Kasumi-1 (cell line): Measurements from ENCODE around the gene SLC16A3.
"Not testable (repeated sequence)": the region's sequence is repeated elsewhere in the genome, so short reads cannot be mapped to it uniquely, and the experiment has no call there.

Experiments used
- DNase-seq, 2 experiments: peaks; one replicate each; lab custom pipeline; 2025; lab: John Stamatoyannopoulos, UW

SLC16A3 gene

DNA sequence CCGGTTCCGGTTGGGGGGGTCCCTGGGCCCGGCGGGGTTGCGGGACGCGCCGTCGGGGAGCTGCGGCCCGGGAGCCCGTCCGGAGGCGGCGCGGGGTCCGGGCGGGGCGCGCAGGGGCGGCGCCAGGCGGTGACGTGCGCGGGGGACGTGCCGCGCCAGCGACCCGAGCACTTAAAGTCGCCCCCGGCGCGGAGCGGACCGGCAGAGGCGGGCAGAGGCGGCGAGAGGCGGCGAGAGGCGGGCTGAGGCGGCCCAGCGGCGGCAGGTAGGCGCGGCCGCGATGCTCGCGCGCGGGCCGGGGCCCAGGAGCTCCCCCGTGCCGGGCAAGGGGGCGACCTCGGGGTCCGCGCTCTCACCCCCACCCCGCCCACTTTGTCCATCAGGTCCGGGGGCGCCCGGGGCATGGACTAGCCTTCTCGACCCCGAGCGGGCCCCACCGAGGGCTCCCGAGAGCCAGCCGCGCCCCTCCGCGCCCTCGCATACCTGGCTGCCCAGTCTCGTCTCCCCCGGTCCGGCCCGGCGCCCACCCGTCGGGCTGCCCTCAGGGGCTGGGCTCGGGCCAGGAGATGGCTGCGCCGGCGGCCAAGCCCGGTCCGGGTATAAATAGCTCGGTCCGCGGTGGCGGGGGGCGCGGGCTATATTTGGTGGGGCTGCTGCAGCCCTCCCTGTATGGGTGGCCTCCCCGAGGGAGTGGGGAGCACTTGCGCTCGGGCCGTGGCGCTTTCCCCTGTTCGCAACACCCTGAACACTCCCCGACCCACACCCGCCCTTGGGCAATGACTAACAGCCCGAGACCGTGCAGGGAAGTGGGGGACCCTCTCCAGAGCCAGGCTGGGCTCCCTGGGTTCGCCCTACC lies at the start of gene SLC16A3:
TSS of gene SLC16A3 (plus strand) at position 201 of the 856 bp plus-strand sequence. CDS start 6,967 bp downstream, outside the sequence.
- peak in 1 of 2 experiments; percentile 44 for DNase-seq

DNA sequence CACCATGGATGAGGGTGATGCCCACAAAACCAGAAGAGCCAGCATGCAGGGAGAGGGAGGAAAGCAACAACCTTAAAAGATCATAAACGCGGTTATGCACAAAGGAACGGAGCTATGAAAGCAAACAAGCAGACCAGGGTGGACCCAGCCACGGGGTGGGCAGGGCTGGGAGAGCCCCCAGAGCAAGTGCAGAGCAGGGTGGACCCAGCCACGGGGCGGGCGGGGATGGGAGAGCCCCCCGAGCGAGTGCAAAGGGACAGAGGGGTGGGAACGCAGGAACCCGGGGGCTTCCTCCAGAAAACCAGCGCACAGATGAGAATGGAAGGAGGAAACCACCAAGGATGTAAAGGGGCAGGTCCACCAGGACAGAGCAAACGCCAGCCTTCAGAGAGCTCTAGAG lies 49.4 kb upstream of the SLC16A3 start:
- DNase-seq = no peak

DNA sequence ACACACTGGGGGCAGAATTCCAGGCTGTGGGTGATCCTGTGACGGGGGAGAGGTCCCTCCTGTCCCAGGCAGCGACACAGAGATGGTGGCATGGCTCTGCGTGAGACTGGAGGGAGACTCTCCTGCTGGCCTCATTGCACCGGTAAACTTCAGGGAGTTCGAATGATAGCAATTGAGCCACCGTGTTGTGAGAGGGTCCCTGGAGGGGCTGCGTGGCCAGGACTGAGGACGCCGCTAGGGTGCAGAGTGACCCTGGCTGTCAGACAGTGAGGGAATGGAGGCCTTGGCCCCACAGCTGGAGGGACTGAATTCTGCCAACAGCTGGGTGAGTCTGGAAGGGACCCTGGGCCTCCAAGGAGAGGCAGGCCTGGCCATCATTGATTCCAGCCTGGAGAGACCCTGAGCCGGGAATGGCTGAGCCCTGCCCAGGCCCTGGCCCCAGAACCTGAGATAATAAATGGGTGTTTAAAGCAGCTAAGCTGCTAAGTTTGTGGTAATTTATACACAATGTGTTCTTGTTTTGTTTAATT lies 48.8 kb upstream of the SLC16A3 start:
- no peak for DNase-seq

DNA sequence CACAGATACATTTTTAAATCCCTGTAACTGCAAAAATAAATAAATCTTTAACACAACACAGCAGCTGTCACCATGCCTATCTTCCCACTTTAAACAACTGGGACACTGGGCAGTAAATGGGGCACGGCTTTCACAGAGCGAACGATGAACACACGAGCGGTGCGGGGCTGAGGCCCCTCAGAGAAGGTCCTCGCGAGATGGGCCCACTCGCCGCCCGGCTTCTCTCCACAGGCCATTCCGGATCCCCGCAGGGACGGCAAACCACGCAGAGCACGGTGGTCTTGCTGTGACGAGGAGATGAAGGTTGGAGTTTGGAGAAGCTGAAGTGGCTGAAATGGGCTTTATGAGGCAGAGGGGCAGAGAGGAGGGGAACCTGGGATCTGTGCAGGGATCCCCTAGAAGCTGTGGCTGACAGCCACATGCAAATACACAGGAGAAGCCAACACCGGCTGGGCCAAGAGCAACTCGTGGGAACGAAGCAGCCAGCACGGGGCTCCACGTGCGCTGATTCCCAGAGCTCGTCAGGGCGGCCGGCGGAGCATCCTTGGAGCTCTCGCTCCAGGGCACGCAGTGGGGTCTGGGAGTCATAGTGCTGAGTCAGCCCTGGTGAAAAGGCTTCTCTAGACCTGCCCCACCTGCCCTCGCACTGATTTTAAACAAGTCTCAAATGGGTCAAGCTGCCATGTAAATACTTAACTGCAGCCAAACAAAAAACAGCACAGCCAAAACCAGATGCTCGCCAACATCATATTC lies 47.9 kb upstream of the SLC16A3 start:
- no peak for DNase-seq

DNA sequence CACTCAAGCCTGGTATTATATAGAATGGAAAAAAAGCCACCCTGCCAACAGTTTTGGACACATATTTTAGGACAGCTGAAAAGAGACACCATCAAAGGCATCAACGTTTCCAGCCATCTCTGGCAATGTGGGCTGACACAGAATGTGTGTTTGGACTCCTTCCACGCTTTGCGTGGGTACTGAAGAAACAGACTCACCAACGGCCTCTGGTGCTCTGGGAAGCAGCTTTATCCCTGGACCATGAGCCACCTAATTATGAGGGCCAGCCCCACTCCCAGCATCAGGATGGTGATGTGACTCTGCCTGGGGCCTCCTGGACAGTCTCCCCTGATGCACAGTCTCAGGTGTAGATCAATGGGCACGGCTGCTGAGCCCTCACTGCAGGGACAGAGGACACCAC lies 44.1 kb upstream of the SLC16A3 start:
- no peak for DNase-seq

DNA sequence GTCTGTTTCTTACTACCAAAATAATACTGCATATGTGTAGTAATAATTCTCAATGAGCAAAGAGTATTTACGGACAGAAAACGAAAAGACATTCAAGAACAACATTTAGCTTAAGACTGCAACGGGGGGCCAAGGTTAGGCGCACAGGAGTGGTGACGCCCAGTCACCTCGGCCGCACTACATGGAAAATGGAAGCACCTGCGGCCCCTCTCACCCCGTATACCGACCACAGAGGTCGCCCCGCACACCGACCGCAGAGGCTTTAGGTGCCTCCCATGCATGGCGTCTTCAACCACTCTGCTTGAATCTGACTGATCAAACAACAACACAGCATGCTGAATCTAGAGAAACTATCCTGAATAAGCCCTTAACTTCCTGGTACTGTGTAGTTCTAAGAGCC lies 42.6 kb upstream of the SLC16A3 start:
- no peak for DNase-seq

DNA sequence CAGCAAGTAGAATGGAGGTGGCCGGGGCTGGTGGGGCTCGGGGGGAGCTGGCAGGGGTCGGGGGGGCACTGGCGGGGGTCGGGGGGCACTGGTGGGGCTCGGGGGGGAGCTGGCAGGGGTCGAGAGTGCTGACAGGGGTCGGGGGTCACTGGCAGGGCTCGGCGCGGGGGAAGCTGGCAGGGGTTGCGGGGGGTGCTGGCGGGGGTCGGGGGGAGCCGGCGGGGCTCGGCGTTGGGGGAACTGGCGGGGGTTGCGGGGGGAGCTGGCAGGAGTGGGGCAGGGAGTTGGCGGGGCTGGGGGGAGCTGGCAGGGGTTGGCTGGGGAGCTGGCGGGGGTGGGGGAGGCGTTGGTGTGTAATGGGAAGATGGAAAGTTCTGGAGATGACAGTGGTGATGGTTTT lies 41.3 kb upstream of the SLC16A3 start:
- no peak for DNase-seq

DNA sequence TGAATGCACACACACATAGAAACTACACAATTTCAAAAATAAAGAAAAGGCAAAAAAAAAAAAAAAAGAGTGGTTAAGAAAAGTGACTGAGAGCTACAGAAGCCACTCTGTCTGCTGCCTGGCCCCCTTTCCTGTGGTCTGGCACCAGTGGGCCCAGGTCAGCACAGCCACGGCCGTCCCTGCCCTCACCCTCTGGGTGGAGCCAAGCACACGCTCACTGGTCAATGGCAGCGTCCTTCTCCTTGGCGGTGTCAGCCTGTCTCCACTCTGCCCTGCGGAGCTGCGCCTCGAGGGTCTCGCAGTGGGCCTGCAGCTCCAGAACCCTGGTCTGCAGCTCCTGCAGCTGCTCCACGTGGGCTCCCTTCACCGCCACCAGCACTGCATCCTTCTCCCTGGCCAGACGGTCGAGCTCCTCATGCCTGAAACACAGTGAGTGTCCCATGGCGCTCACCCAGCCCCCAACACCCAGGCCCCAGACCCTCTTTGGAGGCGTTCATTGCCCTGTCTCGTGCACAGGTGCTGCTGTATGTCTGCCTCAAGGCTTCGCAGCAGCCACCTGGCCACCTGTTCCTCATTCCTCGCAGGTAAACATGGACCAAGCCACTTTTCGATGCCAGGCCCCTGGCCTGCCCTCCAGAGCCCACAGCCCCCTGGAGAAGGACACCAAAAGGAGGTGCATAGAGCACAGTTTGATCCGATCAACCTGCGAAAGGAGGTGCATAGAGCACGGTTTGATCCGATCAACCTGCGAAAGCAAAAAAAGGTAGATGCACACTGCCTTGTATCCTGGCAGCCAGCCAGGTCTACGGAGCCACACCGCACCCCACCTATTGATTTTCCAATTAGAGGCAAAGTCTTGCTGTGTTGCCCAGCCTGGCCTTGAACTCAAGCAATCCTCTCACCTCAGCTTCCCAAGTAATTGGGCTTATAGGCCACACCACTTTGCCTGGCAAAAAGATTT lies 40.6 kb upstream of the SLC16A3 start:
- no peak for DNase-seq

DNA sequence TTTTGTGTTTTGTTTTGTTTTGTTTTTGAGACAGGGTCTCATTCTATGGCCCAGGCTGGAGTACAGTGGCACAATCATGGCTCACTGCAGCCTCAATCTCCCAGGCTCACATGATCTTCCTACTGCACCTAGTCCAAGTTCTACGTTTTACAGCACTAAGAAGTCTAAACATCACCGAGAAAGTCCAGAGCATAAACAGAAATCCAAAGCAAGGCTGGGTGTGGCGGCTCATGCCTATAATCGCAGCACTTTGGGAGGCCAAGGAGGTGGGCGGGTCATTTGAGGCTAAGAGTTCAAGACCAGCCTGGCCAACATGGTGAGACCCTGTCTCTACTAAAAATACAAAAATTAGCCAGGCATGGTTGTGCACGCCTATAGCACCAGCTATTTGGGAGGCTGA lies 35.8 kb upstream of the SLC16A3 start:
- DNase-seq = not testable (repeated sequence)

DNA sequence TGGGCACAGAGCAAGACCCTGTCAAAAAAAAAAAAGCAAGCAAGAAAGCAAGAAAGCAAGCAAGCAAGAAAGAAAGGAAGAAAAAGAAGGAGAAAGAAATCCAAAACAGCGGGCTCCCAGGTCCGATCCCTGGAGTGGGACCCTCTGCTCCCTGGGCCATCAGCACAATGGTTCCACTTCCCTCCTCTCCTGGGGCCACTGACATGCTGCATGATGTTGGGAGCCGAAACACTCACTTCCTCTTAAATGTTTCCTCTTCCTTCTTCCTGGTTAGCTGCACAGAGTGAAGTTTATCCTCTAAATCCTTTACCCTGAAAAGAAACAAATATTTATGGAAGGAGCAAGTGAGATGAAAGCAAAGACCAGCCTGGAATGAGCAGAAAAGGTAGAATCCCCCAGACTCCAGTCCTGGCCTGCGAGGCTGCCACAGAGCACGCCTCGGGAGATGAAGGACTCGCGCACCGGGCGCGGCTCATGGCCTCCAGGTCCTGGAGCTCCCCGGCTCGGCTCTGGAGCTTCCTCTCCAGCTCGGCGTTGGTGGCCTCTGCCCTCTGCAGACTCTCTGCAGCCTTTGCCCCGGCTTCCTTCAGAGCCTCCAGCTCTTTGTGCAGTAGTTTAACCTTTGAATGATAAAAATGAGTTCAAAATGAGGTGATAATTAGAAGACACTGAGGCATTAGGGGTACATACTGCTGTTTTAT lies 35.2 kb upstream of the SLC16A3 start:
- peak; percentile 51 to 62 for DNase-seq

DNA sequence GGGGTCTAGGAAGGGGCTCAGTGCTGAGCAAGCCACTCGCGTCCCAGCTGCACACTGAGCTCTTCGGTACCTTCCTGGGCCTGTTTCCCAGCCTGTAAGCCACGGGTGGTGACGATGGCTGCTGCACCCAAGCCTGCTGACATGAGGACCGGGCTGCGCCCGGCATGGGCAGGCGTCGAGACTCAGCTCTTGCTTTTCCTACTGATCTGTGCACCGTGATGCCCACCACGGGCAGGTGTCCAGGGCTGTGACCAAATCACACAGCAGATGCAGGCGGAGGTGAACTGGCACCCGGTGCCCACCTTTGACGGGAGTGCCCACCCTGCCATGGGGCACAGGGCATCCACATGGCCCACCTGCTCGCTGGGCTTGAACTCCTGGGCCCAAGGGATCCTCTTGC lies 34.1 kb upstream of the SLC16A3 start:
- no peak for DNase-seq

DNA sequence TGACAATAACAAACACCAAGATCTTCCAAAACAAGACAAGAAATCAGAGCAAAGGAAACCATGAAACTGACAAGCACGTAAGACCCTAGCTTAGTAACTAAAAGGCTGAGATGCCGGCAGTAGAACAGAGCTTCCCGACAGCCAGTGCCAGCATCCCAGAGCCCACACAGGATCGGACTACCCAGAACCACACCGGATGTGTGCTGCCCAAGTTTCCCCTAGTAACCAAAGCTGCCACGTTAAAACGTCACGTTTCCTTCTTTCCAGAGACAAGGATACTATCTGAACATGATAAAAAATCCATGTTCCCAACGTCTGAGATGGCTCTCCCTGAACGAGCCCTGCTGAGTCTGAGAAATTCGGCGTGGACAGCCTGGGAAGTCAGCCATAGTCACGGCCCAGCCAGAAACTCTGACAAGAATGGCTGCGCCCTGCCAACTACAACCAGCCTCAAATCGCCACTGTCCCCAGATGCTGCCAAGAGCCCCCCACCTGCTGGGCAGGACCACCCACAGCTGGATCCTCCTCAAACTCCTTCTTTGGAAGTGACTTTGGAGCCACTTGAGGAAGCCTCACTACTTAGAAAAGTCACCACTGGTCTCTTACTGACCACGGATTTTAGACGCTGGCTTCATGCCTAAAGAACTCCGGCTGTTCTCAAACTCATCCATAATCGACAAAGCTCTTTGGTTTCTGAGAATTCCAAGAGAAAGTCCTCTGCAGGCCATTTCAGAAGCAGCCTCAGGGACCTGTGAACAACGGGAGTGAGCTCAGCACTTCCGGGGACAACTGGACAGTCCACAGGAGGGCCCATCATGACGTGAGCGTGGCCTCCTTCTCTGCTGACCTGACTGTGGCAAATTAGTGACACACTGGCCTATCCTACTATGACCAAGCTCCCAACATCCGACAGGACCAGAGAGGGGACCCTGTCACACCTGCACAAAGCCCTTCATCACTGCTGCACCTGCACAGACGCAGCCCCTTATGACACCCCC lies 32.9 kb upstream of the SLC16A3 start:
- DNase-seq = no peak

DNA sequence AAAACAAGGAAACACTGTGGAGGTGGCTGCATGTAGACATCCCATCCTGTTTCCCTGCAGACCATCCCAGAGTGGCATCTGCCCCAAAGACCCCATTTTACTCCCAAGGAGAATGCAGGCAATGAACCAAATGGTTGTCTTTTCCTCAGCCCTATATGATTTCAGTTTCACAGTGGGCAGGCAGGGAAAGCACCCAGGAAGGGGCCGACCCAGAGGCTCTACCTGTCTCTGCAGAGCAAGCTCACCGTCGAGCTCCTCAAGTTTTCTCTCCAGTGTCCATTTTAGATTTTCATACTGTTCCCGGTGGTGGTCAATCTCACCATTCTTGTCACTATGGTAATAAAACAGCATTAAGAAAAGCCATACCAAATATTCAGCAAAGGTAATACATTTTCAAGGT lies 30.8 kb upstream of the SLC16A3 start:
- DNase-seq = no peak

DNA sequence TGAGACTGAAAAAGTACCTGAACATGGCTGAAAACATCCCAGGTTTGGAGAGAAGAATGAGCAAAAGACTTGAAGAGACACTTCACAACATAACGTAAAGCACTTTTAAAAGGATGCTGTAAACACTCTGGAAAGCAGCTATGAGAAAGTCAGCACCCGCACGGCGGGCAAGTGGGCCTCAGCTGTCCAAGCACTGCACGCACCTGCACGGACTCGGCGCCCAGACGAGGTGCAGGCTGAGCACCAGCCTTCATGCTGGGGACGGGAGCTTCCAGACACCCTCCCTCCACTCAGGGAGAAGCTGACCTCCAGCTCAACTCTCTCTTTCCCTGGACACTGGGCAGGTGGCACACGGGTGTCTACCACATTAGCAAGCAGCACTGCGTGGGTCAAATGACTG lies 29.3 kb upstream of the SLC16A3 start:
- no peak for DNase-seq

DNA sequence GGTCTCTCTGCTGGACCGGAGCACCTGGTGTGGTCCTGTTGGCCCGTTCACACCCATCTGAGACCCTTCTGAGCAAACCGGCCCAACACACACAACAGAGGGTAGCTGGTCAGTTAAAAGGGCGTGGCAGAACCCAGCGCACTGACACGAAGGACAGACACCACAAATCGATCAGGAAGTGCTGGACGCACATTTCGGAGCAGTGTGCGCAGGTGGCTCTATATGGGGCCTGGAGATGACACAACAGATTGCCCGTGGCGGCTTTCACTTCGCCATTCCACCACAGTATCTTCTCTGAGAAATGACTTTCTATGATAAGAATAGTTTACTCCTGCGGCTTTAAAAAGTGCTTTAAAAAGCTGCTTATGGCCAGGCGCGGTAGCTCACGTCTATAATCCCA lies 28.7 kb upstream of the SLC16A3 start:
- DNase-seq = no peak

DNA sequence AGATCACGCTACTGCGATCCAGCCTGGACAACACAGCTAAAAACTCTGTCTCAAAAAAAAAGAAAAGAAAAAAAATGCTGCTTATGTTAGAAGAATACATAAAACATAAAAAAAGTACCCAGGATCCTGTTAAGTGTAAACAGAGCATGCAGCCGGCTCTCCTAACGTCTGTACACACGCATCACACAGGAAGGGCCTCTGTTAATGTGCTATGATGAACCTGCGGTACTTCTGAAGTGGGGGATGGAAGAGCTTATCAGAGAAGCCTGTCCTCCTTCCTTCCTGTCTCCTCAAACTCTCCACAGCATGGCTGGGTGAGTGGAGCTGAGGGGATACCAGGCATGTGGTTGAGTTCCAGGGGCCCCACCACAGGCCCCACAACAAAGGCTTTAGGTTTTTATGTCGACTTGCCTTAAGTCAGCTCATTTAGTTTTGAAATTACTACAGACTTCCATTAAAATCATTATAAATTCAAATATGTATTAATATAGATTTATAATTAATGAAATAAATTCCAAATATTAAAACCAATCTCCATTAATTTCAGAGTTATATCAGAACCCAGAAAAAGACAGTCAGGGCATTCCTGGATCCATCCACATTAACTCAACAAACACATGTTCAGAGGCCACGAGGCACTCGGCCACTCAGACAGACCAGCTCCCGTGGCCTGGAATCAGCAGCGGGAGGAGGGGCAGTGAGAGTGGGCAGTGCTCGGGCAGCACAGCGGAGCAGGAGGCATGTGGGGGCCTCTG lies 27.9 kb upstream of the SLC16A3 start:
- DNase-seq = peak; percentile 95 to 98

DNA sequence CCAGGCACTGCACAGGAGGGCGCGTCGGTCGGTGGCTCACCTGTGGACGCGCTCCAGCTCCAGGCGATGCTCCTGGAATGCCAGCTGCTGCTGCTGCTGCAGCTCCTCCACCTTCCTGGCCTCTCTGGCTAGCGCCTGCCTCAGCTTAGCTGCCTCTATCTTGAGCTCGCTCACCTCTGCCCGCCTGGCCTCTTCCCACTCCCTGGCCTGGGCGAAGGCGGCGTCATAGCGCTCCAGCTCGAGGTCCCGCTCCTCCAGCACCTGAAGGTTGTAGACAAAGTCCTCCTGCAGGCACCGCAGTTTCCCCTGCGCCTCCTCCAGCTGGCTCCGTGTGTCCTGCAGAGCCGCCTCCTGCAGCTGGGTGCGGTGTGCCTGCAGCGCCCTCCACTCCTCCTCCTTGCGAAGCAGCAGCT lies 27.3 kb upstream of the SLC16A3 start:
- peak; percentile 24 to 40 for DNase-seq

DNA sequence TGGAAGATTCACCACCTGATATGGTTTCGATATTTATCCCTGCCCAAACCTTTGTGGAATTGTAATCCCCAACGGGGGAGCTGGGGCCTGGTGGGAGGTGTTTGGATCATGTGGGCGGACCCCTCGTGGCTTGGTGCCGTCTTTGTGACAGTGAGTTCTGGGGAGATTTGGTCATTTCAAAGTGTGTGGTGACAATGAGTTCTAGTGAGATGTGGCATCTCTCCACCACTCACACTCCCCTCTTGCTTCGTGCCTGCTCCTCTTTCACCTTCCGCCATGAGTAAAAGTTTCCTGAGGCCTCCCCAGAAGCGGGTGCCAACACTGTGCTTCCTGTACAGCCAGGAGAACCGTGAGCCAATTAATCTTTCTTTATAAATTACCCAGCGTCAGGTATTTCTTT lies 25.9 kb upstream of the SLC16A3 start:
- no peak for DNase-seq

DNA sequence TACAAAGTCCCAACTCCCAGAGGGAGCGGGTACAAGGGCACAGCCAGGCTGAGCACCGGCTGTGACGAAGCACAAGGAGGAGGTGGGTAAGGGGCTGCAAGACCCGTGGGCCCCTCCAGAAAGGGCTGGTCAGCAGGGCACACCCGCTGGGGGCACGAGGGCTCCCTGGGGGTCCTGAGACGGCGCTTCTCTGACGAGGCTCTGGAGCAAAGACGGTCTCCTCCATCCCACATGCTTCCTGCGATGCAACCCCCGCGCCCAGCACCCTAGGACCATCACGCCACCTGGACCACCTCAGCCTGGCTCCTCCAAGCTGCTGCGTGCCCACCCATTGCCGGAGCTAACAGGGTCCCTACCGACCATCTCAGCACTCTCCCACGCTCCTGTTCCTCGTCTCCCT lies 24.9 kb upstream of the SLC16A3 start:
- DNase-seq = no peak
